Fibroblast of gingiva (primary cell): ENCODE data around the gene LPIN1.

Source experiments
- DNase-seq: peaks from one replicate; pipeline ENCODE4 v3.0.0-alpha.2; 2011; ENCODE audit warnings: low read depth

Gene LPIN1

DNA sequence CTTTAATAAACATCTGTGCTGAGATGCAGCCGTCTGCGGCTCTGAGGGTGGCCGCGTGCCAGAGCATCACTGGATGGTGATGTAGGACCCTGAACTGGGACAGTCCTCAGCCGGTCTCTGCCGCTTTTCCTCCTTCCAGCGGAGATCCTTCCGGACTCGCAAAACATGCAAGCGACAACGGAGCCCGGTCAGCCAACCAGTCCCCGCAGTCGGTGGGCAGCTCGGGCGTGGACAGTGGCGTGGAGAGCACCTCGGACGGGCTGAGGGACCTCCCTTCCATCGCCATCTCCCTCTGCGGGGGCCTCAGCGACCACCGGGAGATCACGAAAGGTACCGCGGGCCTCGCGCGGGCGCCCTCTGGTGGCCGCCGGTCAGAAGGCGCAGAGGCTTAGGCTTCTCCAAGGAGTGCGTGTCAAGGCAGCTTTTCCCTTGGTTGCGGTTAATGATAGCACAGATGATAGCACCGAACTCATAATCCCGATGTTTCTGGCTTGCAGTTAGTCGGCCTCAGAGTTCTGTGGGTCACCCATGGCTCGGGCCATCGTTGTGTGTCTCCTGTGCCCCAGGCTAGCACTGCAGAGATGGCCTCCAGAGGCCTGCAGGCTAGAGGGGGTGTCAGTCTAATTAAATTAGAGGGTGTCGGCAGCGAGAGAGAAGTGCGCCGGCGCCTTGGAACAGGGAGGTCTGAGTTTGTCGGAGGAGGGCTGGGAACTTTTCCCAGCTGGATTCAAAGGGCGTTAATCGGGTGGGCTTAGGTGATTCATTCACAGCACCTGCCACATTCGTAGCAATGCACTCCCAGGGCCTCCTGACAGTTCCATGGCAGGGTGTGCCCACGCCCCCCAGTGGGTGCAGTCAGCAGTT is 38.5 kb downstream of the LPIN1 start:
- peak; percentile 24 for DNase-seq

DNA sequence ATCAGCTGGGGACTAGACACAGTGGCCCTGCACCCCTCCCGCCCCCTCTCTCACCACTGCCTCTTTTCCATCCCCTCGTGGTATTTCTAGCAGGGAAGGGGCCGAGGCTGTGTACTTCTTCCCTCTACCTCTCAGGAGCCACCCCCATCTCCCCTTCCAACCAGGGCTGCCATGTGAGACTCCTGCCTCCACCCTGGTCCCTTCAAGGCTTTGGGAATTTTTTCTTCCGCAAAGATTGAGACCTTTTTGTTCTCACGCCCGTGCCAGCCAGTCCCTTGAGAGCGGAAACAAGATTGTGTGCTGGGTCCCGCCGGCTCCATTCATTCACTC is 39.1 kb downstream of the LPIN1 start:
- DNase-seq, result no peak

DNA sequence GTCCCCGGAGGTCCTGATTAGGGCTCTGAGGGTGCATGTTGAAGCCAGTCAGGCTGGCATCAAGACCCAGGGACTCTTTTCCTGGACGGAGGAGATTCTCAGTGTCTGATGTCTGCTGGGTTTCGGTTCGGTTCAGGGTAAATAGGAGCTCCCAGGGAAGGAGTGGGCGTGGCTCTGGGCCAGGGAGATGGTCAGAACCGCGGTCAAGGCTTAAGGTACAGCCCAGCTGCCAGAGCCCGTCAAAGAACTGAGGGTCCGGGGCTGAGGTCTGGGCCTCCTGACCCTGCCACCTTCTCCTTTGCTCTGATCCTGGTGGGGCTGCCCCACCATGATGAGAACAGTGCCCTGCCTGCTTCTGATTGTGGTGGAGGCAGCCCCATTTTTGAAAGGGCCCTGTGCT is 39.8 kb downstream of the LPIN1 start:
- DNase-seq, result no peak

DNA sequence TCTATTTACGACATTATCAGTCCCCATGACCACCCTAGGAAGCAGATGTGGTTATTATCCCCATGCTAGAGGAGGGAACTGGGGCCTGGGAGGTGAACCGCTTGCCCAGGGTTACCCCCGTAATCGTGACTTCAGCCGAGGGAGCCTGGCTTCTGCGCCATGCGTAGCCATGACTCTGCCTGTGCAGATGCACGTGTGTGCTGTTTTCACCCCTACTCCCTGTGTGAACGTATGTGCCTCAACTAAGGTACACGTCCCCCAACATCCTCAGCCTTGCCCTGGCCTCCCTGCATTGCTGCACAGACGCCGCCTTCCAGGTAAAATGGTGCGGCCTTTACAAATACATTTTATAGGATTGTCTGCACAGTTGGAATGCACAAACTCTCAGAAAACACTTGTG is 40.2 kb downstream of the LPIN1 start:
- DNase-seq, result no peak

DNA sequence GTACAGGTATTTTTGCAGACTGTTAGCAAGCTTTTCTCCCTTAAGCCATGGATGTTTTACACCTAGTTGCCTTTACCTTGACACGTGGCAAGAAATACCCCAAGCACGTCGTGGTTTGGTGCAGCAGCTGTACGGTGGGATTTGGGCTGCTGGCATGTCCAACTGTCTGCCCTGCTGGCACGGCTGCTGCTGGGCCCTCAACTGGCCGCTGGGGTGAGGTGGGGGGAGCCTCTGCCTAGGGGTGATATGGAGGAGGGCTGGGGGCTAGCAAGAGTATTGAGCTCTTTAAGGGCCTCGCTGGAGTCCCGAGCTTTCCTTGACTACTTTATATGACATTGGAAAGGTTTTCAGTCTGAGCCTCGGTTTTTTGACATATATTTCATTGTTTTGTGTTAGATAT is 41.6 kb downstream of the LPIN1 start:
- no peak for DNase-seq

DNA sequence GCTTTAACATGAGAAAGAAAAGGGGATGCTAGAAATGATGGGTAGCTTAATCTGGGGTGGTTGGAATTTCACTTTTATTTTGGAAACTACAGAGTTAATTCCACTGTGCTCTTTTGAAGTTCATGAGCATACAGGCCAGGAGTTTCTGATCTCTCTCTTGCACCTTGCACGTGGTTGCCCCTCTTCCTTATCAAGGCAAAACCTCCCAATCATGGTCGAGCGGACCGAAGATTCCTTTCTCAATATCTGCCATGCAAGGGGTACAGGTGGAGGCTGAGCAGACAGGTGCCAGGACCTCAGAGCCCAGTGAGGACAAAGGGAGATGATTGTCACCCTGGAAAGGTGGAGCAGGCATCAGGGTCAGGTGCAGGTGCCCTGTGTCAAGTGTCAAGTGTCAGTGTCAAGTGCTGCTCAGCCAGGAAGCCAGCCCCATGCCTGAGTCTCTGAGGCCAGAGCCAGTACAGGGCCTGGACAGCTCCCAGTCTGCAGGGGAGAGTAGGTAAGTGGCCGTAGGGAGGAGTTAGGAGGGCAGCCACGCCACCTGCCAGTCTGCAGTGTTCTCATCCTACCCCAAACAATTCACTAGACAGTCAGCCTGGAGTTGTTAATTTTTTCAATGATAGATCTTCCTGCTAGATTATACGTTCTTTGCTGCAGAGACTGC is 42.2 kb downstream of the LPIN1 start:
- no peak for DNase-seq

DNA sequence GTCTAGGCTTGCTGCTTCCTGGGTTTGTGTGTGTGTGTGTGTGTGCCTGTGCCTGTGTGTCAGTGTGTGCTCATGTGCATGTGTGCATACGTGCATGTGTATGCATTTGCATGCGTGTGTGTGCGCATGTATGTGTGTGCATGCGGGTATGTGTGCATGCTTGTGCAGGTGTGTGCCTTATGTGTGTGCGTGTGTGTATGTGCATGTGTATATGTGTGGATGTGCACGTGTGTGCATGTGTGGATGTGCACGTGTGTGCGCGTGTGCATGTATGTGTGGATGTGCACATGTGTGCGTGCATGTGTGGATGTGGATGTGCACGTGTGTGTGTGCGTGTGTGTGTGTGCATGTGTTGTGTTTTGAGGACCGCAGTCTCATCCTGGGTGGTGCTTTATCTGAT is 42.8 kb downstream of the LPIN1 start:
- DNase-seq, result no peak

DNA sequence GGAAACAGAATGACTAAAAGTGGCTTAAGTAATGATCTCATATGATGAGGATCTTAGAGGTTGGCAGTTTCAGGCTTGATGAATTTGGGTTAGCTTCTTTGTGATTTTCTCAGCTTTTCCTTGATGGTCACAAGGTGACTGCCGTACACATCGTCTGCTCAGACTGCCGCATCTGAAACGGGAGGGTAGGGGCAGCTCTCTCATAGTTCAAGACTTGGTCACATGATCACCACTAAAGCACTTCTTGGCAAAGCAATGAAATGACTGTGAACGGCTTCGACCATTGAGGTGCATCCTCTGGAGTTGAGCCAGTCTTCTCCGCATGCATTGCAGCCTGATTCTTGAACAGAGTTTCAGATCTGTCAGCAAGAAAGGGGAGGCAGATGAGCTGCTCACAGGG is 43.8 kb downstream of the LPIN1 start:
- DNase-seq, result no peak

DNA sequence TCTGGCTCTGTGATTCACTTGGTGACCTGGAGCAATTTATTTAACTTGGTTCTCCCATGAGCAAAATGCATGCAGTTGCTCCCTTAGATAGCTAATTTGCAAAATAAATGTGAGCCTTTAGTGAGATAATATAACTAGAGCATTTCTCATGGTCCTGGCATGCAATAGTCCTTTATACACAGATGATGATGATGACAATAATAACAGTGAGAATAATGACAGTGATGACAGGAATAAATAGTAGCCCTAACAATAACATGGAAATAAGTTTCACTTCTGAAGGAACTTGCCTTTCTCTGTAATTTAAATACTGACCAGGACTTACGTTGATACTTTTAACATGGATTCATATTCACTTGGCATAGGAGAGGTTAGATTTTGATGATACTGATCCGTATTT is 49.2 kb downstream of the LPIN1 start:
- DNase-seq, result no peak

DNA sequence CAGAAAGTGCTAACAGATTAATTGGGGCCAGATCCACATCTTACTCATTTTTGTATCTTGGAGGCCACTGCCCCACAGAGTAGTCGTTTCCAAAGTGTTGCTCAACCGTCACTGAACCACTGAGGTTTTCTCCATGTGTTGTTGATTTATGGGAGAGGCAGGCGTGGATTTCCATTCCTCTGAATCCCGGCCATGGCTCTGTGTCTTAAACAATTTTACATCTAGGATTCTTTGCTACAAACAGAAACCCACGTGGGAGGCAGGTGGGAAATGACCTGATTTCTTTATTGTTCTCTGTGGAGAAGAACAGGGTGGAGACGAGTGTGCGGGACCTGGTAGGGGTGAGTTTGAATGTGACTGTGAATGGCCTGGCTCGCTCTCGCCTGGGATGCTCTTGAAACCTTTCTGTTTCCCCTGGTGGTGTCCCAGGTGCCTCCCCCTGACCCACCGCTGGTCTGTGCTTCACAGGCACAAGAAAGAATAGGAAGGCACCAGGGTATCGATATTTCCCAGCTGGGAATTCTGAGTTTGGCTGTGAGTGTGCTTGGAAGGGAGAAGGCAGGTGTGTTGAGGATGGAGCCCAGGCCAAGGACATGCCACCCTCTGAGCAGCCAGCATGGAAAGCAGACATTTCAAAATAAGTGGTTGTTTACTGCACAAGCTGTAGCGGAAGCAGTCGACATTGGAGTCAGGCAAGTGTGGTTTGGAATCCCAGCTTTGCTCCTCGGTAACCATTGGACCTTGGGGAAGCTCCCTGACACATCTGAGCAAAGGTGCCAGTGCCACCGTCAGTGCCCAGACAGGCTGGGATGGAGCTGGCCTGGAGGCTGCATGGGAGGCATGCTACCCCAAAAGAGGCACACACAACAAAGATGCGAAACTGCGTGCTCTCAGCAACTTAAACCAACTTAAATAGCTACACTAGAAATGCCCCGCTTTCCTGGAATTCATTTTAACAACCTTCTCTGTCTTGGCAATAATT is 50.0 kb downstream of the LPIN1 start:
- peak; percentile 93 for DNase-seq

DNA sequence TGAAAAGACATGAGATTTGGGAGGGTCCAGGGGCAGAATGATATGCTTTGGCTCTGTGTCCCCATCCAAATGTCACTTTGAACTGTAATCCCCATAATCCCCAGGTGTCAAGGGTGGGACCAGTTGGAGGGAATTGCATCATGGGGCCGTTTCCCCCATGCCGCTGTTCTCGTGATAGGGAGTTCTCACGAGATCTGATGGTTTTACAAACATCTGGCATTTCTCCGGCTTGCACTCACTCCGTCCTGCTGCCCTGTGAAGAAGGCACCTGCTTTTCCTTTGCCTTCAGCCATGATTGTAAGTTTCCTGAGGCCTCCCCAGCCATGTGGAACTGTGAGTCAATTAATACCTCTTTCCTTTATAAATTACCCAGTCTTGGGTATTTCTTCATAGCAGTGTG is 51.4 kb downstream of the LPIN1 start:
- DNase-seq, result no peak

DNA sequence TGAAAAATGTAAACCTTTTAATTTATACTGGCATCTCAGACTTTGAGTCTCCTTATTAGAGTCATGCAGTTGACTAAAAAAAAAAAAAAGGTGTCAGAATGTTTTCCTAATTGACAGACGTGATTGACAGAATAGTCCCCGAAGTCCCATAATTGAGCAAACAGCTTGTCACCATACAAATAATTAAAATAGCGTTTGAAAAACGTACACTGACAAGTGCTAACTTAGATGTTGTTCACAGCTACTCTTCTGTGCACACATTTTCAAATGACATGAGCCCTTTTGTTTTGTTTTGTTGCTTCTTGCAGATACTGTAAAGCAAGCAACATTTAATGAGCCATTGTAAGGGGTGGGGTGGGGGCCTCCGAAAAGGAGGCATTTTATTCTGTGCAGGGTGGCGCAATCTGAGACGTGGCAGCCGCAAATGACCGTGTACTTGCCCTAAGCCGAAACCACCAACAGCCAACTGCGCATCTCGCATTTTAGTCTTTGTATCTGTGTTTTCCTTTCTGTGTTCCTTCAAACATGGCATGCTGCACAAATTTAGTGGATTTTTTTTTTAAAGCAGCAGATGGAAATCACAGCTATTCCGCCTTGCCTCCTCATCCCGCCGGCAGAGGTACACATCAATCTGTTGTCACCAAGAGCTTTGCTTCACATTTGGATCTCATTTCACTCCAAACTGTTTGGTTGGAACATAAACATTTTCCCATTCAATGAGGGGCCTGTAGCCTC is 52.4 kb downstream of the LPIN1 start:
- DNase-seq, result no peak

DNA sequence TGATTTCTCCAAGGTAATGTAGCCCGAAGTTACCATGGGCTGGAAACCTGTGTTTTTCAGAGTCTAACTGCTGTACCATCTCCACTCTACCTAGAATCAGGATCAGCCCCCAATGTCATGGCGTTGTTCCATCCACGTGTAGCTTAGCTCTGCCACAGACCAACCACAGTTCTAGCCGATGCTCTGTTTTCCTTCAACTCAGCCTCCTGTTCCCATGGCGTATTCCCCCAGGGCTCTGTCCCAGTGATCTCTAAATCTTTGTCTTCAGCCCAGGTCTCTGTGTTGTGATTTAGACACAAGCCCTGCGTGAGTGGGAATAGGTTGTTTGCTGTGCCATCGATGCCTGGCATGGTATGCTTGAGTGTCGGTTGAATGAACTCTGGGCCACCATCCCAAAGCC is 53.4 kb downstream of the LPIN1 start:
- no peak for DNase-seq

DNA sequence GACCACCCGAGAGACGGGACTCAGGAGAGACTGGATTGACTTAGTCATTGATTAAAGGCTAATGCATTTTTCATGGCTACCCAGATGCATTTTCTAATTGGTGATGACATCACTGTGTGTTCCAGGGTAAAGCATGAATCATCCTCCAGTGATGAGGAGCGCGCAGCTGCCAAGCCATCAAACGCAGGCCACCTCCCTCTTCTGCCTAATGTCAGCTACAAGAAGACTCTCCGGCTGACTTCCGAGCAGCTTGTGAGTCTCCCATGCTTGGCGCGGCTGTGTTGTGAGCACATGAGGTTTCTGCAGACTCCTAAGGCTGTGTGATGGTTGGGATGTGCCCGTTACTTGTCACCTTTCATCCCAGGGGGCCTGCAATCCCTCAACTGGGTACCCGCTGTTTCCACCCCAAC is 56.4 kb downstream of the LPIN1 start:
- peak; percentile 45 for DNase-seq

DNA sequence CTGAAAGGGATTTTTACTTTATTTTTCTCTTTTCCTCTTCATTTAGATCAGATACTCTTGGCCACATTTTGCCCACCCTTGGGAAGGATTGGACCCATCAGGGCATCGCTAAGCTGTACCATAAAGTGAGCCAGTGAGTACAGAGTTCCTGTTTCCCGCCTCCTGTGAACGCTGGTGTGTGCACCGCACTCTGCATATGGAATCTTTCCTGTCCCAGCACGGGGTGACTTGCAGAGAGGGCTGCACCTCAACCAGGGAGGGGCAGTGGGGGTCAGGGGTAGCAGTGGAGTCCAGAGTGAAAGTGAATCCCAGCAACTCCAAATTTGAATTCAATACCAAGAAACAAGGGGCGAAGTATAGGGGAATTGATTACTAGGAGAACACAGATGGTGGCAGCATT is 58.6 kb downstream of the LPIN1 start:
- no peak for DNase-seq

DNA sequence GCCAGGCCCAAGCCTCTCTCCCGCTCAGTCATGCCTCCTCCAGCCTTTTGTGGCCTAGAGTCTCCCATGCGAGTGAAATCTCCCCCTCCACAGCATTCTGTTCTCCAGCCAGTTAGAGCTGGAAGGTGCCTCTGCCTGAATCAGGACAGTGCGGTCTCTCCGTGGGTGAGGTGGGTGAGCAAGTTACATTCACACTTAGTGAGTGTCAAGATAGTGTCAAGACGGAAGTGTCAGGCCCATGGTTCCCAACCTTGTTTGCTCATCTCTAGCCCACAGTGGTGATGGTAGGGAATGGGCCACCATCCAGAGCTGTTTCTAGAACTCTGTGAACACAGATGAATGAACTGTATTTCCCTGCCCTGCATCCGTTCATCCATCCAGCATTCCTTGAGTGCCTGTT is 59.5 kb downstream of the LPIN1 start:
- DNase-seq, result no peak

DNA sequence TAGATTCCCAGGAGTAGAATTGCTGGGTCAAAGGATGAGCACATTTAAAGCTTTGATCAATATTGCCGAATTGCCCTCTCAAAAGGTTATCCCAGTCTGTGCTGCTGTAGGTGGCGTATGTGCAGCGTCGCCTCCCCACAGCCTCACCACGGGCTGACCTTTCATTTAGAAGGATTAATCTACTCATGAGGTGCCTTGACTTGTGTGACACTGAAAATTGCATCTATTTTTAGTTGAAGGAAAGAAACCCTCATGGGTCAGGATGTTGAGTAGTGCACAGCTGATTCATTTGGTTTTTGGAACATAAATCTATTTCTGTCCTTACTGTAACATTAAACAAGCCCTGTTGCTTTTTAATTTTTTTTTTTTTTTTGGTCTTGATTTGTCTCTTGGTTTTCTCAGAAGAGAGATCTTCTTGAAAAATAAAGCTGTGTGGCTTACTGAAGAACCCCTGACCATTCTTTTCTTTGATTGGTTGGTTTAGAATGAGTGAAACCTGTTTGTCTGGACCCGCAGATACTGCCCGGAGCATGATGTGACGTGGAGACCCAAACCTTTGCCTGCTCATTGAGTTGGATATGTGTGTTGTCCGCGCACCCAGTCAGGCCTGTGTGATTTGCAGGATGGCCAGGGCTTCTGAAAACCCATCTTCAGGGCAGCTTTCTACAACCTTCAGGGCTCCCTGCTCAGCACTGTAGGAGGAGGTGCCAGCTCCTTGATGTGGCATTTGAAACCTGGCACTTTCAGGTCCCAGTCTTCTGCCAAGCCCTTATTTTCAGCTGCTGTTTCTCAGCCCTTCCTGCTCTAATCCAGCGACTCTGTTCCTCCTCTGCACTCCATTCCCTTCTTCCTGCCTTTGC is 61.0 kb downstream of the LPIN1 start:
- DNase-seq, result no peak

DNA sequence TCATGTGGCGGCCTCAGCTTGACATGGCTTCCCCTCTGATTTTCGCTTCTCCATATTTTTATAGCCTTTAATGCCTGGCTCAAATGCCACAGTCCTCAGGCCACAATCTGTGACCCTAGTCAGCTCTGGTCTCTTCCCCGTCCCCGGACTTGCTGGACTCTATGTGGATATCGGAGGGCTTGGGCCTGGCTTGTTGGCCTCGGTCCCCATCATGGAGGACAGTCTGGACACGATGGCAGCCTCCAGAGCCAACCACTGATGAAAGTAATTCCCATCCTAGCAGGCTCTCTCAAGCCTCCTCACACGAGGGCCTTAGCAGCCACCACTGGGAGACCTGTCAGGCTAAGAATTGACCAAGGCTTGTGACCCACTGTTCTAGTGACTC is 61.6 kb downstream of the LPIN1 start:
- no peak for DNase-seq

DNA sequence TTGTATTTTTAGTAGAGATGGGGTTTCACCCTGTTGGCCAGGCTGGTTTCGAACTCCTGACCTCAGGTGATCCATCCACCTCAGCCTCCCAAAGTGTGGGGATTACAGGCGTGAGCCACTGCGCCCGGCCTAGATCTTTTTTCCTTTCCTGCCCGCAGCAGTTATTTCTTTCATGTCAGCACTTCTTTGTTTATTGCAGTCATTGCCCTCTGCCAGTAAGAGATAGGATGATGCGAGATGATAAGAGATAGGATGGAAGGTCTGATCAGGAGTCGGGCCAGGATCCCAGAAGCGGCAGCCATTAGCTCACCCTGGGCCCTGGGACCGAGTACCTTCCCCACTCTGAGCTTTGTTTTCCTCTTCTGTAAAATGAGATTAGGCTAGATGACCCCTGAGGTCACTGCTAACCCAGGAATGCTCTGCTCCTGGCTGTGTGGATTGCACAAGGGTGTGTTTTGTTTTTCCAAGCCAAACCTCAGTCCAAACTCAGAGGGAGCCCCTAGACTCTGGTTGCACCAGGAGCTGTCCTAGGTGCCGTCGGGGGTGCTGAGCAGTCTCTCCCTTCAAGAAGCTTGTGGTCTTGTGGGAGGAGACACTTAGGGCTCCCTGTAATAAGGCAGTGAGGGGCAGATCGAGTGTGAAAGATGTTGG is 63.3 kb downstream of the LPIN1 start:
- no peak for DNase-seq

DNA sequence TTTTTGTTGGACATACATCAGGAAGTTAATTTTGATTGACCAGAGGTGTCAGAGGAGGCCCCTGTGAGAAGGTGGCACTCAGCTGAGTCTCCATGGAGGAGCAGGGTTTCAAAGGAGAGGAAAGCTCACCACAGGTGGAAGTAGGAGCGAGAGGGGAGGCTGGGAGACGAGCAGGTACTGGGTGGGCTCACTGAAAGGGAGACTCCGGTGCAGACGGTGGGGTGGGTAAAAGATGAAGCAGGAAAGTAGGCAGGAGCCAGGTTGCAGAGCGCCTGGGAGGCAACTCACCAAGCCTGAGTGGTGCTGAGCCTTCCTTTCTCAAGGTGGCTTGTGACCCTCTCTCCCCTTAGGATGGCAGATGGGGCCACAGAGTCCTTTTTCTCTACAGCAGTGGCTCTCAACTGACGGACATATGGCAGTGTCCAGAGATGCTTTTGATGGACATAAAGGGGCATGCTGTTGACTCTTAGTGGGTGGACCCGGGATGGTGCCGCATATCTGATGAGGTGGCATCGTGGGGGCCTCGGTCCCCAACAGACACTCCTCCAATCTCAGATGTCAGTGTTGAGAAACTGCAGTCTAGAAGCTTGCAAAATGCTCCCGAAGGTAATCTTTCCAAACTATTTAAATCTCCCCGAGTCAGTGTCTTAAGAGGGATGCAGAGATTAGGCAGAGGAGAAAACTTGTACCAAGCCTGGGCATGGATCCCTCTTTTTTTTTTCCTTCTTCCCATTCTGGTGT is 64.0 kb downstream of the LPIN1 start:
- no peak for DNase-seq
